Prostate gland (tissue), 2 donors: Measurements from ENCODE around the gene ATP10B. TPM values are rescaled to one million over a fixed set of nuclear protein-coding genes. Genes with fewer than 3 reads are reported as not detected.

Experiments used
- DNase-seq: peaks from one replicate; pipeline ENCODE4 v3.0.0-alpha.2; 2019; ENCODE audit warnings: low spot score
- H3K27ac ChIP-seq, 2 donors: fragments of 200-600 bp; sonication (generic); 2 replicates each; pipeline ENCODE4 v1.5.1; 2017 to 2019
- H3K27me3 ChIP-seq: fragments of 200-600 bp; sonication (generic); replicated peaks from 2 replicates; pipeline ENCODE4 v1.5.1; 2019; ENCODE audit not compliant: insufficient read depth
- H3K36me3 ChIP-seq, 2 donors: fragments of 200-600 bp; sonication (generic); 1 replicate in 1 of 2; 2 replicates in 1 of 2; pipeline versions ENCODE4 v1.5.1 to v1.8.1; 2017 to 2019
- H3K4me1 ChIP-seq: fragments of 200-600 bp; sonication (generic); replicated peaks from 2 replicates; pipeline ENCODE4 v1.5.1; 2019
- H3K4me3 ChIP-seq, 2 donors: fragments of 200-600 bp; sonication (generic); 2 replicates each; pipeline ENCODE4 v1.5.1; 2017 to 2019
- H3K9me3 ChIP-seq: fragments of 200-600 bp; sonication (generic); 2 replicates; pipeline ENCODE4 v1.5.1; 2017
- POLR2A ChIP-seq: fragments of 450-650 bp; IDR thresholded peaks from one replicate; pipeline ENCODE4 v1.6.1; 2016; ENCODE audit warnings: antibody characterized with exemption, mild to moderate bottlenecking
- POLR2AphosphoS5 ChIP-seq: sonication (generic); formaldehyde crosslinking; IDR thresholded peaks from one replicate; pipeline ENCODE4 v1.6.1; 2017; ENCODE audit warnings: antibody characterized with exemption
- WGBS: methylation state at CpG from one replicate; pipeline ENCODE4 v1.1.5; 2018; 5-methylcytosine and 5-hydroxymethylcytosine counted together
- intact Hi-C: fragments of 100-400 bp; cut with DNase I; formaldehyde crosslinking; loops from one replicate; pipeline ENCODE4 v1.14.2; 2022
- total RNA-seq, 2 donors: library from RNA; depleted of rRNA; stranded (reverse); fragments of >200 nt; gene quantifications; one replicate each; pipeline ENCODE4 v1.1.0, GENCODE V29; 2016
- TF ChIP-seq, protein P1 (sequence below), 4 experiments: fragments of 200-600 bp in 2 of 4; fragments of 450-650 bp in 2 of 4; sonication (generic) in 2 of 4; IDR thresholded peaks; 1 replicate in 3 of 4; 2 replicates in 1 of 4; pipeline ENCODE4 v1.5.1; 2016 to 2019; ENCODE audit warnings: antibody characterized with exemption in 4 of 4, mild to moderate bottlenecking in 2 of 4, moderate library complexity in 2 of 4

The ATP10B gene
- total RNA-seq, 2 donors from 2014 or later: 0.74 TPM; not detected in 1

DNA sequence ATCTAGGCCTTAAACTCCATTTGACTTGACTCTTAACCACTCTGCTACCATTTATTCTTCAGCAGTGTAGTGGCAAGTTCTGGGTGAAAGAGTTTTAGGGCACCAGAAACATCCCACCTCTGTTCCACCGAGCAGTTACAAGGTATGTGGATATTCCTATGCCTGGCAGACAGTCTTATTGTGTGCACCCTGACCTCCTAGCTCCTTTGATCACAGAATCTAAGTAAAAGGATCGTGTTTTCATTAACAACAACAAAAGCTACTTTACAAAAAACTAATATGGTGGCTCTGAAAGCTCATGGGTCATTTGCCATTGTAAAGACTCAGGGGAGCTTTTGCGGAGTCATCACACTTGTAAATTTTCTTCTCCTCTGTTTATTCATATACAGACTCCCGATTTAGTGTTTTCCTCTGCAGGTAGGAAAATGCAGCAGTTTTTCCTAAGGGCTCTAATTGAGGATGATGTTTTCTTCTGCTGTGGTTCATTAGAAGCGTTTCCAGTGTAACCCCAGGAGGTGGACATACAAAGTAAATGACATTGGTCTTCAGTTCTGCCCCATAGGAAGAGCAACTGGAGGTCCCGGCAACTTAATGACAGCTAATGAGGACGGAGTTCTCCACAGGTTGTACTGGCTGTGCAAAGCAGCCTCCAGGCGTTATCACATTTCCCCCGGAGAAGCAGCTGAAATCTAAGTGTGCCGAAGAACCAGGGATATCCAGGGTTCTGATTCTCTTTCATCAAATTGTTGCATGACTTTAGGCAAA, 78.2 kb downstream of the ATP10B start:
- WGBS: 53% methylated on average over 10 of the region's 10 CpGs

DNA sequence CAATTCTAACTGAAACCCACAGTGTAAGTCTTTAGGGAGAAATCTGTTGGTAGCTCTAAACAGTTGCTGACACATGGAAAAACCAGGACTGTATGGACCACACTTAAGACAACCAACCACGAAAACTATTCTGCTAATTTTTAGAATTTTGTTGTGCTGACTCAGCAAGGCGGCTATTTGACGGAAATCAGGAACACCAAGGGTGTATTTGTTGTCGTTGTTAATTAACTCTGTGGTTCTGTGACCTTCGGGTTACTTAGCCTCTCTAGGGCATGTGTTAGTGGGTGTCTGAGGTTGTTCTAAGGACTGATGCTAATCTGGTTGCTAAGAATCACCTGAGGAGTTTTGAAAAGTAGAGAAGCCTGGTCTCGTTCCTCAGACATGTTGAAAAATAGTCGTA, 79.2 kb downstream of the ATP10B start:
- no peak overlapping the region for H3K4me3 ChIP-seq
- H3K4me1 ChIP-seq: no peaks in the 10 kb centered on the region
- 62% methylated on average over 7 of the region's 7 CpGs for WGBS
- no peaks in the 10 kb centered on the region for H3K9me3 ChIP-seq
- no peak for DNase-seq
- H3K27ac ChIP-seq: no peak overlapping the region
- TF ChIP-seq POLR2AphosphoS5 (no peak), POLR2A (no peak)
- TF ChIP-seq, protein P1, sequence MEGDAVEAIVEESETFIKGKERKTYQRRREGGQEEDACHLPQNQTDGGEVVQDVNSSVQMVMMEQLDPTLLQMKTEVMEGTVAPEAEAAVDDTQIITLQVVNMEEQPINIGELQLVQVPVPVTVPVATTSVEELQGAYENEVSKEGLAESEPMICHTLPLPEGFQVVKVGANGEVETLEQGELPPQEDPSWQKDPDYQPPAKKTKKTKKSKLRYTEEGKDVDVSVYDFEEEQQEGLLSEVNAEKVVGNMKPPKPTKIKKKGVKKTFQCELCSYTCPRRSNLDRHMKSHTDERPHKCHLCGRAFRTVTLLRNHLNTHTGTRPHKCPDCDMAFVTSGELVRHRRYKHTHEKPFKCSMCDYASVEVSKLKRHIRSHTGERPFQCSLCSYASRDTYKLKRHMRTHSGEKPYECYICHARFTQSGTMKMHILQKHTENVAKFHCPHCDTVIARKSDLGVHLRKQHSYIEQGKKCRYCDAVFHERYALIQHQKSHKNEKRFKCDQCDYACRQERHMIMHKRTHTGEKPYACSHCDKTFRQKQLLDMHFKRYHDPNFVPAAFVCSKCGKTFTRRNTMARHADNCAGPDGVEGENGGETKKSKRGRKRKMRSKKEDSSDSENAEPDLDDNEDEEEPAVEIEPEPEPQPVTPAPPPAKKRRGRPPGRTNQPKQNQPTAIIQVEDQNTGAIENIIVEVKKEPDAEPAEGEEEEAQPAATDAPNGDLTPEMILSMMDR (IDR thresholded peaks at IDR 0.05): no peak
- H3K27me3 ChIP-seq: no peaks in the 10 kb centered on the region
- no peaks in the 10 kb centered on the region for H3K36me3 ChIP-seq
- intact Hi-C loops: no loop called here

More for the DNA sequence above, 78.2 kb downstream of the ATP10B start:
- Histone ChIP-seq H3K9me3 (no peaks in the 10 kb centered on the region), H3K36me3 (no peaks in the 10 kb centered on the region), H3K4me3 (no peak overlapping the region), H3K27ac (no peak overlapping the region), H3K4me1 (no peaks in the 10 kb centered on the region), H3K27me3 (no peaks in the 10 kb centered on the region)
- no peak for DNase-seq
- TF ChIP-seq POLR2AphosphoS5 (no peak), POLR2A (no peak)
- TF ChIP-seq, protein P1 (IDR thresholded peaks at IDR 0.05): no peak
- intact Hi-C loops: no loop called here

DNA sequence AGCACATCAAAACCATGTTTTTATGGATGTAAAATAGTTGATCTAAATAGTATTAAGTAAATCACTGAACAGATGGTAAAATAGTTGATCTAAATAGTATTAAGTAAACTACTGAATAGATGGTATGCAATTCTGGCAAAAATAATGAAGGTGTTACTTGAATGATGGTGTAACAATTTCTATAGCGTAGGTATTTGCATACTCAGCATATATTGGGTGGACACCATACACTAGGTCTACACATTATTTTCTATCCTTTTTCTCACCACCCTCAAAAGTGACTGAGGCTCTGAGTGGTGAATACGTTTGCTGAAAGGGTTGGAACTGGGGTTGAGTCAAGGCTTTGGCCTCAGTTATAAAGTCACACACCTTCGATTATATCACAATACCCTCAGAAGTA, 81.3 kb downstream of the ATP10B start:
- no peak for DNase-seq
- intact Hi-C loops: no loop called here
- no peak overlapping the region for H3K27ac ChIP-seq
- H3K4me1 ChIP-seq: no peaks in the 10 kb centered on the region
- TF ChIP-seq POLR2A (no peak), POLR2AphosphoS5 (no peak)
- TF ChIP-seq, protein P1 (IDR thresholded peaks at IDR 0.05): no peak
- no peaks in the 10 kb centered on the region for H3K27me3 ChIP-seq
- WGBS: 87% methylated on average over 3 of the region's 3 CpGs
- H3K4me3 ChIP-seq: no peak overlapping the region
- no peaks in the 10 kb centered on the region for H3K36me3 ChIP-seq
- H3K9me3 ChIP-seq: no peaks in the 10 kb centered on the region

- intact Hi-C loops: no loop called here
- H3K27me3 ChIP-seq: no peaks in the 10 kb centered on the region
- H3K36me3 ChIP-seq: no peaks in the 10 kb centered on the region
- H3K4me1 ChIP-seq: no peaks in the 10 kb centered on the region
- no peak overlapping the region for H3K4me3 ChIP-seq
- H3K27ac ChIP-seq: no peak overlapping the region
- 56% methylated on average over 4 of the region's 4 CpGs for WGBS
- TF ChIP-seq, protein P1 (IDR thresholded peaks at IDR 0.05): no peak
- TF ChIP-seq POLR2A: no peak
- TF ChIP-seq POLR2AphosphoS5: no peak
- DNase-seq: no peak
- no peaks in the 10 kb centered on the region for H3K9me3 ChIP-seq
These were observed 82.7 kb downstream of the ATP10B start for GRCh38 chr5:160769301-160769700.

DNA sequence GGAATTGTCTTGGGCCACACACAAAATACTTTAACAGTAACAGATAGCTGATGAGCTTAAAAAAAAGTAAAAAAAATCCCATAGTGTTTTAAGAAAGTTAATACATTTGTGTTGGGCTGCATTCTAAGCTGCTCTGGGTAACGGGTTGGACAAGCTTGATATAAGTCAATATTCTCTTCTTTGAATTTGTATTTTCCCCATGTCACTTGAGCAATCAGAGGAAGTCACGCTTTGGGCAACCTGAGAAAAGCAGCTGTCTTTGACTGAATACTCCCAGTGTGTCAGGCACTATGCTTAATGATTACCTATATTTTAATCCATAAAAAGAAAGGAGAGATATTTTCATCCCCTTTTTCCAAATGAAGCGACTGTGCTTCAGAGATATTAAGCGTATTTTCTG, 84.9 kb downstream of the ATP10B start:
- intact Hi-C loops: no loop called here
- no peaks in the 10 kb centered on the region for H3K27me3 ChIP-seq
- no peaks in the 10 kb centered on the region for H3K9me3 ChIP-seq
- 88% methylated on average over 4 of the region's 4 CpGs for WGBS
- no peaks in the 10 kb centered on the region for H3K36me3 ChIP-seq
- no peak overlapping the region for H3K4me3 ChIP-seq
- H3K4me1 ChIP-seq: no peaks in the 10 kb centered on the region
- no peak overlapping the region for H3K27ac ChIP-seq
- DNase-seq: no peak
- TF ChIP-seq POLR2AphosphoS5: no peak
- TF ChIP-seq POLR2A: no peak
- TF ChIP-seq, protein P1 (IDR thresholded peaks at IDR 0.05): no peak
